Left lung (tissue), 10 donors: Measurements from ENCODE around the gene NAP1L4. TPM values are rescaled to one million over a fixed set of nuclear protein-coding genes. Genes with fewer than 3 reads are reported as not detected.

Experiments used
- ATAC-seq: fragments of 200-7000 bp; cut with Tn5 transposase; one replicate; pipeline ENCODE4 v1.9.1; 2020; ENCODE audit warnings: moderate library complexity
- DNase-seq, 4 donors: peaks; one replicate each; pipeline ENCODE4 v3.0.0-alpha.2; 2013 to 2020
- H3K27ac ChIP-seq, 2 donors: fragments of 200-600 bp; sonication (generic) in 1 of 2; one replicate each; pipeline versions ENCODE4 v1.5.0 to v1.8.0; 2020 to 2021
- H3K27me3 ChIP-seq, 2 donors: fragments of 200-600 bp; sonication (generic) in 1 of 2; one replicate each; pipeline versions ENCODE4 v1.5.0 to v1.8.0; 2020 to 2021
- H3K36me3 ChIP-seq, 2 donors: fragments of 200-600 bp; sonication (generic) in 1 of 2; one replicate each; pipeline versions ENCODE4 v1.5.0 to v1.8.0; 2020 to 2021
- H3K4me1 ChIP-seq, 2 donors: fragments of 200-600 bp; one replicate each; pipeline ENCODE4 v1.8.0; 2021
- H3K4me3 ChIP-seq, 2 donors: fragments of 200-600 bp; sonication (generic) in 1 of 2; one replicate each; pipeline versions ENCODE4 v1.5.0 to v1.8.0; 2020 to 2021; ENCODE audit warnings: mild to moderate bottlenecking in 1 of 2
- H3K9me3 ChIP-seq, 2 donors: fragments of 200-600 bp; sonication (generic) in 1 of 2; one replicate each; pipeline versions ENCODE4 v1.5.0 to v1.8.0; 2020 to 2021
- intact Hi-C, 2 donors: fragments of 100-400 bp; cut with DNase I; formaldehyde crosslinking; loops; one replicate each; pipeline versions ENCODE4 v1.11.2 to v1.14.2; 2022
- polyA plus RNA-seq, 6 donors: library from polyadenylated mRNA; unstranded; fragments of 120-200 nt; gene quantifications; one replicate each; pipeline ENCODE4 v1.2.1, GENCODE V29; 2013; ENCODE audit not compliant: insufficient read length in 6 of 6
- total RNA-seq, 2 donors: library from RNA; stranded (reverse); fragmentation: NEBNext Ultra II Directional; extraction: Animal tissue kit (Norgen Biotek cat#: 25700); gene quantifications; one replicate each; pipeline ENCODE4 v1.2.1, GENCODE V29; 2021
- TF ChIP-seq, protein P1 (sequence below), 2 donors: fragments of 200-600 bp; sonication (generic) in 1 of 2; IDR thresholded peaks; one replicate each; pipeline versions ENCODE4 v1.5.0 to v1.8.0; 2021; ENCODE audit warnings: antibody characterized with exemption in 2 of 2
- donor health status: DM: no; HTN: yes; CAD: no.
- donor health status: DM: no; HTN: no; CAD: no.

The NAP1L4 gene
- total and polyA plus RNA-seq, 8 donors: 101 to 204 (median 180) TPM

DNA sequence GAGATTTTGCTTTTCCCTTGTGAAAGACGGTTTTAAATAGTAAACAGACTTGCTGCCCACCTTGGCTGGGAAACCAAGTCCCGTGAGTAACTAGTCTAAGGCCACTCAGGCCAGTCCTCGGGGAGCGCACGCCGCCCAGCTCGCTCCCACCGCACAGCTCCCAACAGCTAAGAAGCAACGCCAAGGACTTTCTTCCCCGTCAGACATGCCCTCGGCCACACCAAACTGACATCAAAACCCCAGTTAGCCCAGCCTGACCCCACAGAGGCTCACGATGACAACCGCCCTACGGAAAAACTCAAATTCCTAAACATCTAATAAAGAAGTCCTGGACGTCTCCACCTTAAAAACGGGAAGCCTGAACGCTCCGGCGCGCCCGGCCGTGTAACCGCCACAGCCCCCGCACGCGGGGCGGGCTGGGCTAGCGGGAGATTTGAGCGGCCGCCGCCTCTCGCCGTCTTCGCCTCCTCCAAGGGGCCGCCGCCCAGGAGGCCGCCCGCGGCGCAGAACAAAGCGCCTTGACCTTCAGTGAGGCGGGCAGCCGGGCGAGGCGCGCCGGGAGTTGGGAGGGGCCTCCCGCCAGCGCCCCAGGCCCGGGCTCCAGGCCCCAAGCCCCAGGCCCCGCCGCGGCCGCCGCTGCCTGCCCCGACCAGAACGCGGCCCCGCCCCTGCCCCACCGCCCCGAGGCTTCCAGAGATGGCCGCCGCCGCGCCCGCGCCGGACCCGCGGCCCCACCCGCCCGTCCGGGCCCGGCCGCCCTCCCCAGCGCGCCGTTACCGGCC, 486 bp downstream of the NAP1L4 start:
- peak; percentile 63 for ATAC-seq
- peak in 3 of 4 donors; percentile 31 to 95 (median 55) for DNase-seq

DNA sequence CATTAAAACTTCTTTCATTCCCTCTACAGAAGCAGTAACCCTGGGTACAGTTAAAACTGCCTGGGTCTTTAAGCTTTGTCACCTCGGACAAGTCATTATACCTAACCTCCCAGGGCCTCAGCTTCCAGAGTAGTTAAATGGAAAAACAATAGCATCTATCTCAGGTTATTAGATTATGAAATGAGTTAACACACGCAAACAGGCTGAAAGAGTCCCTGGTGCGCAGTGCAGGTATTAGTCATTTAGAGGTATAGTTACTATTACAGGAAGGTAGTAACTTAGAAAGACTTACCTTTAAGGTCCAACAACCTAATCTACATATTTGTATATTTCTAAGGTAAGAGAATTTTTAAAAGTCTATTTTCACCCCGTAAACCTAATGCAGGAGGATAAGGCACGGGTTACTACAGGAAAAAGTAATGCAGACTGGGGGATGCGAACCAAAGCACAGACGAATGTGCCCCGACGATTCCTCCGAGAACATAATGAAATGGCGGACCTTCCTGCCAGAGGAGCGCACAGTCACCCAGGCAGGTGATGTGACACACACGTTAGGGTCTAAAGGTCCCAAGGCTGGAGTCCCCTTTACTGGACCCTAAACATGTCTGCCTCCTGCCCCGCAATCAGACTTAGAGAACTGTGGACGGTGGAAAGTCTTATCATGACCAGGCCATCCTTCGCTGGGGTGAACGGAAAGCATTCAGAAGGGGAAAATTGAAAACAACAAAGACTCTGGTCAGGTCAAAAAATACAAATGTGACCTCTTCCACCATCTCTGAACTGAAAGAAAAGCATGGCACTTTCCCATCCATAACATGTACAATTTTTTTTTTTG, 1.3 kb downstream of the NAP1L4 start:
- TF ChIP-seq, protein P1, sequence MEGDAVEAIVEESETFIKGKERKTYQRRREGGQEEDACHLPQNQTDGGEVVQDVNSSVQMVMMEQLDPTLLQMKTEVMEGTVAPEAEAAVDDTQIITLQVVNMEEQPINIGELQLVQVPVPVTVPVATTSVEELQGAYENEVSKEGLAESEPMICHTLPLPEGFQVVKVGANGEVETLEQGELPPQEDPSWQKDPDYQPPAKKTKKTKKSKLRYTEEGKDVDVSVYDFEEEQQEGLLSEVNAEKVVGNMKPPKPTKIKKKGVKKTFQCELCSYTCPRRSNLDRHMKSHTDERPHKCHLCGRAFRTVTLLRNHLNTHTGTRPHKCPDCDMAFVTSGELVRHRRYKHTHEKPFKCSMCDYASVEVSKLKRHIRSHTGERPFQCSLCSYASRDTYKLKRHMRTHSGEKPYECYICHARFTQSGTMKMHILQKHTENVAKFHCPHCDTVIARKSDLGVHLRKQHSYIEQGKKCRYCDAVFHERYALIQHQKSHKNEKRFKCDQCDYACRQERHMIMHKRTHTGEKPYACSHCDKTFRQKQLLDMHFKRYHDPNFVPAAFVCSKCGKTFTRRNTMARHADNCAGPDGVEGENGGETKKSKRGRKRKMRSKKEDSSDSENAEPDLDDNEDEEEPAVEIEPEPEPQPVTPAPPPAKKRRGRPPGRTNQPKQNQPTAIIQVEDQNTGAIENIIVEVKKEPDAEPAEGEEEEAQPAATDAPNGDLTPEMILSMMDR (IDR thresholded peaks at IDR 0.05): no peak
- Histone ChIP-seq H3K27me3 (no peaks in the 10 kb centered on the region), H3K27ac (peak overlapping the region; percentile 93 to 95), H3K4me3 (peak overlapping the region; percentile 73 to 83), H3K36me3 (no peaks in the 10 kb centered on the region), H3K9me3 (no peaks in the 10 kb centered on the region), H3K4me1 (peaks cover 34 to 53% of the 10 kb centered on the region in 2 donors)
- intact Hi-C loops: no loop called here
- ATAC-seq: peak; percentile 4
- DNase-seq: no peak

More for the DNA sequence above, 486 bp downstream of the NAP1L4 start:
- intact Hi-C loops: no loop called here
- TF ChIP-seq, protein P1 (IDR thresholded peaks at IDR 0.05): no peak
- H3K4me1 ChIP-seq: peaks cover 34 to 53% of the 10 kb centered on the region in 2 donors
- H3K36me3 ChIP-seq: no peaks in the 10 kb centered on the region
- H3K27me3 ChIP-seq: no peaks in the 10 kb centered on the region
- peak overlapping the region; percentile 93 to 95 for H3K27ac ChIP-seq
- no peaks in the 10 kb centered on the region for H3K9me3 ChIP-seq
- H3K4me3 ChIP-seq: peak overlapping the region; percentile 73 to 83

DNA sequence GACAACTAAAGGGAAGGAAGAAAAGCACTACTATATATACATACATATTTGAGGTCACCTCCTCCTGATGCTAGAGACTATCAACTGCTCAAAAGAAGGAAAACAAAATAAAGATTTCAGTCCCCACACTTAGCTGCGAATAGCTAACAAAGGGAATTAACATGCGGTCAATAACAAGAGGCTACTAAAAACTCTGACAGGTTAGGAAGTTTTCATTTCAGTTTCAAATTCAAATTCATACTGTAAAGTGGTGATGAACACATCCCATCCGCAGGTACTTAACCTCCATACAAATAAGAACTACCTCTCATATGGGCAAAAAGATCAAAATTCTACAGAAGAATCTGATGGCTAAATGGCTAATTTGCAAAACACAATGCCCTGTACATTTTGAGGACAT, 2.6 kb downstream of the NAP1L4 start:
- intact Hi-C loops: no loop called here
- Histone ChIP-seq H3K27ac (peak overlapping the region in 1 of 2 donors; percentile 5), H3K4me3 (peak overlapping the region in 1 of 2 donors; percentile 83), H3K27me3 (no peaks in the 10 kb centered on the region), H3K36me3 (no peaks in the 10 kb centered on the region), H3K9me3 (no peaks in the 10 kb centered on the region), H3K4me1 (peaks cover 34 to 62% of the 10 kb centered on the region in 2 donors)
- no peak for DNase-seq
- TF ChIP-seq, protein P1 (IDR thresholded peaks at IDR 0.05): no peak
- ATAC-seq: no peak

DNA sequence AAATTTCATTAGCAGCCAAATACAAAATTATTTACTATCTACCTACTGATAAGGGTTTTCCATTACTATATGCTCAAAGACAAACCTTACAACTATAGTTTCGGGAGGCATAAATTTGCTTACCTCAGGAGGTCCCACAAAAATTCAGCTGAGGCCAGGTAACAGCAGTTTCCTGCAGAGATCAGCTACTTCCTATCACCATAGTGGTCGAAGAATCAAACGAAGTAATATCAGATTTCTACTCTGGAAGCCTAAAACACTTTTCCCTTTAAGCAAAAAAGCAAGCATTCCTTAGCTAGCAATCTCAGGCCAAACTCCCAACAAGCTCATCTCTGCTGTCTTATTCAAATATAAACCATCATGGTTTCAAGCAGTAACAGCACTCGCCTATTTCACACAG, 3.1 kb downstream of the NAP1L4 start:
- Histone ChIP-seq H3K27me3 (no peaks in the 10 kb centered on the region), H3K4me1 (peaks cover 34 to 66% of the 10 kb centered on the region in 2 donors), H3K27ac (peak overlapping the region; percentile 5 to 42), H3K9me3 (no peaks in the 10 kb centered on the region), H3K36me3 (no peaks in the 10 kb centered on the region), H3K4me3 (peak overlapping the region in 1 of 2 donors; percentile 83)
- DNase-seq (no peak), ATAC-seq (no peak)
- intact Hi-C loops: no loop called here
- TF ChIP-seq, protein P1 (IDR thresholded peaks at IDR 0.05): no peak
